Gastrocnemius medialis (tissue), 4 donors: ENCODE results near the gene ADCY5. TPM values are rescaled to one million over a fixed set of nuclear protein-coding genes. Genes with fewer than 3 reads are reported as not detected.
"Not testable (repeated sequence)": the region's sequence is repeated elsewhere in the genome, so short reads cannot be mapped to it uniquely, and the experiment has no call there.

Experiments
- ATAC-seq, 2 donors: fragments of 150-250 bp; one replicate each; pipeline ENCODE4 v1.9.1; 2016
- DNase-seq, 2 donors: peaks; one replicate each; pipeline ENCODE4 v3.0.0-alpha.2; 2019
- H3K27ac ChIP-seq, 4 donors: fragments of 200-600 bp; sonication (generic); 1 replicate in 1 of 4; 2 replicates in 3 of 4; pipeline ENCODE4 v1.5.1; 2016 to 2018; ENCODE audit warnings: mild to moderate bottlenecking in 2 of 4, moderate library complexity in 1 of 4
- H3K27me3 ChIP-seq, 3 donors: fragments of 200-600 bp; sonication (generic) in 2 of 3; 1 replicate in 1 of 3; 2 replicates in 2 of 3; pipeline versions ENCODE4 v1.5.1 to v1.6.0; 2016 to 2019; ENCODE audit warnings: mild to moderate bottlenecking in 1 of 3, moderate library complexity in 1 of 3
- H3K36me3 ChIP-seq, 2 donors: fragments of 200-600 bp; sonication (generic) in 1 of 2; one replicate each; pipeline ENCODE4 v1.5.1; 2017 to 2018
- H3K4me1 ChIP-seq, 2 donors: fragments of 200-600 bp; sonication (generic) in 1 of 2; one replicate each; pipeline ENCODE4 v1.5.1; 2016 to 2017; ENCODE audit warnings: mild to moderate bottlenecking in 2 of 2
- H3K4me3 ChIP-seq, 4 donors: fragments of 200-600 bp; sonication (generic) in 3 of 4; 1 replicate in 1 of 4; 2 replicates in 3 of 4; pipeline ENCODE4 v1.5.1; 2016 to 2019; ENCODE audit warnings: mild to moderate bottlenecking in 2 of 4
- H3K9me3 ChIP-seq, 3 donors: fragments of 200-600 bp; sonication (generic) in 2 of 3; 1 replicate in 1 of 3; 2 replicates in 2 of 3; pipeline ENCODE4 v1.5.1; 2016 to 2019
- CTCF ChIP-seq, 5 experiments: fragments of 450-650 bp in 3 of 5; fragments of 200-600 bp in 2 of 5; sonication (generic) in 2 of 5; IDR thresholded peaks in 4 of 5; conservative IDR thresholded peaks in 1 of 5; 1 replicate in 4 of 5; 2 replicates in 1 of 5; pipeline ENCODE4 v1.5.1; 2016 to 2019; ENCODE audit warnings: antibody characterized with exemption in 5 of 5, mild to moderate bottlenecking in 3 of 5, moderate library complexity in 3 of 5
- POLR2A ChIP-seq, 2 donors: fragments of 450-650 bp; IDR thresholded peaks; one replicate each; pipeline ENCODE4 v1.6.1; 2017; ENCODE audit warnings: antibody characterized with exemption in 2 of 2, mild to moderate bottlenecking in 2 of 2, moderate library complexity in 2 of 2
- in situ Hi-C, 4 donors: fragments of 200-750 bp; cut with MboI; loops; one replicate each; pipeline versions ENCODE4 v1.15.0 to v1.8.0; 2017; ENCODE audit warnings: low sequenced_read_pairs in 4 of 4
- intact Hi-C: fragments of 100-400 bp; cut with DNase I; formaldehyde crosslinking; loops from one replicate; pipeline ENCODE4 v1.15.1; 2023; ENCODE audit warnings: low total_unique reads
- total RNA-seq, 4 donors: library from RNA; depleted of rRNA; stranded (reverse); fragments of >200 nt; gene quantifications; one replicate each; pipeline versions ENCODE4 v1.1.0 to v1.2.3, GENCODE V29; 2016

Gene ADCY5
- total RNA-seq, 4 donors from 2014 or later = 1.0 to 6.4 (median 4.3) TPM

- Histone ChIP-seq H3K4me3 (no peak overlapping the region), H3K36me3 (no peaks in the 10 kb centered on the region), H3K9me3 (no peaks in the 10 kb centered on the region), H3K27me3 (no peaks in the 10 kb centered on the region), H3K4me1 (no peaks in the 10 kb centered on the region), H3K27ac (no peak overlapping the region)
- TF ChIP-seq CTCF (IDR thresholded peaks at IDR 0.05 in 4 of 5, conservative IDR thresholded peaks at IDR 0.05 in 1 of 5) (no peak), POLR2A (IDR thresholded peaks at IDR 0.05) (no peak)
- intact Hi-C loops = loop anchor here (2.0 to 5.0 kb wide), 2 partner anchors 231 to 316 kb away; partner anchors contain the start of gene SEMA5B
- DNase-seq = no peak
- in situ Hi-C loops = loop anchor here in 2 of 4 donors (25.0 kb wide), 1 partner anchor 321 kb away; no protein-coding TSS in a partner anchor
- no peak for ATAC-seq
Observed at GRCh38 chr3:123258359-123258758, 190.5 kb downstream of the ADCY5 start.

- Histone ChIP-seq H3K27me3 (no peaks in the 10 kb centered on the region), H3K36me3 (peaks cover 0 to 5% of the 10 kb centered on the region in 2 donors), H3K27ac (no peak overlapping the region), H3K9me3 (no peaks in the 10 kb centered on the region), H3K4me1 (no peaks in the 10 kb centered on the region), H3K4me3 (no peak overlapping the region)
- intact Hi-C loops = loop anchor here (5.0 kb wide), 1 partner anchor 229 kb away; the partner anchor contains the start of gene SEMA5B
- no peak for TF ChIP-seq POLR2A (IDR thresholded peaks at IDR 0.05)
- no peak for TF ChIP-seq CTCF (IDR thresholded peaks at IDR 0.05 in 4 of 5, conservative IDR thresholded peaks at IDR 0.05 in 1 of 5)
- in situ Hi-C loops = loop anchor here in 2 of 4 donors (25.0 kb wide), 1 partner anchor 319 kb away; no protein-coding TSS in a partner anchor
- ATAC-seq (no peak), DNase-seq (no peak)
Observed at GRCh38 chr3:123256256-123256655, 192.6 kb downstream of the ADCY5 start.

- intact Hi-C loops = no loop called here
- TF ChIP-seq POLR2A (IDR thresholded peaks at IDR 0.05) = no peak
- TF ChIP-seq CTCF (IDR thresholded peaks at IDR 0.05 in 4 of 5, conservative IDR thresholded peaks at IDR 0.05 in 1 of 5) = no peak
- H3K27ac ChIP-seq = no peak overlapping the region
- no peaks in the 10 kb centered on the region for H3K27me3 ChIP-seq
- H3K9me3 ChIP-seq = no peaks in the 10 kb centered on the region
- H3K4me3 ChIP-seq = no peak overlapping the region
- H3K4me1 ChIP-seq = peaks cover 0 to 8% of the 10 kb centered on the region in 2 donors
- DNase-seq (no peak), ATAC-seq (no peak)
- in situ Hi-C loops = no loop called here
- peaks cover 0 to 6% of the 10 kb centered on the region in 2 donors for H3K36me3 ChIP-seq
Observed at GRCh38 chr3:123246866-123247265, 202.0 kb downstream of the ADCY5 start.

GRCh38 chr3:123244128-123244527 is 204.8 kb downstream of the ADCY5 start:
- no peak for TF ChIP-seq CTCF (IDR thresholded peaks at IDR 0.05 in 4 of 5, conservative IDR thresholded peaks at IDR 0.05 in 1 of 5)
- no peak for TF ChIP-seq POLR2A (IDR thresholded peaks at IDR 0.05)
- no peak overlapping the region for H3K4me3 ChIP-seq
- H3K36me3 ChIP-seq = no peaks in the 10 kb centered on the region
- peaks cover 0 to 8% of the 10 kb centered on the region in 2 donors for H3K4me1 ChIP-seq
- H3K27ac ChIP-seq = no peak overlapping the region
- H3K9me3 ChIP-seq = no peaks in the 10 kb centered on the region
- H3K27me3 ChIP-seq = no peaks in the 10 kb centered on the region
- DNase-seq (no peak), ATAC-seq (no peak)
- intact Hi-C loops (no loop called here), in situ Hi-C loops (no loop called here)

GRCh38 chr3:123239756-123240155 is 209.1 kb downstream of the ADCY5 start:
- Histone ChIP-seq H3K36me3 (no peaks in the 10 kb centered on the region), H3K4me1 (no peaks in the 10 kb centered on the region), H3K9me3 (no peaks in the 10 kb centered on the region), H3K27ac (no peak overlapping the region), H3K4me3 (no peak overlapping the region), H3K27me3 (no peaks in the 10 kb centered on the region)
- in situ Hi-C loops (no loop called here), intact Hi-C loops (no loop called here)
- TF ChIP-seq POLR2A (IDR thresholded peaks at IDR 0.05) = no peak
- no peak for TF ChIP-seq CTCF (IDR thresholded peaks at IDR 0.05 in 4 of 5, conservative IDR thresholded peaks at IDR 0.05 in 1 of 5)
- no peak for DNase-seq
- ATAC-seq = no peak

GRCh38 chr3:123239186-123239585 is 209.7 kb downstream of the ADCY5 start:
- intact Hi-C loops, H3K27ac ChIP-seq, H3K9me3 ChIP-seq, in situ Hi-C loops, H3K27me3 ChIP-seq, ATAC-seq, H3K4me3 ChIP-seq, H3K36me3 ChIP-seq, H3K4me1 ChIP-seq, DNase-seq: not testable (repeated sequence)
